ENCODE measurements around the gene TAF3.

DNA sequence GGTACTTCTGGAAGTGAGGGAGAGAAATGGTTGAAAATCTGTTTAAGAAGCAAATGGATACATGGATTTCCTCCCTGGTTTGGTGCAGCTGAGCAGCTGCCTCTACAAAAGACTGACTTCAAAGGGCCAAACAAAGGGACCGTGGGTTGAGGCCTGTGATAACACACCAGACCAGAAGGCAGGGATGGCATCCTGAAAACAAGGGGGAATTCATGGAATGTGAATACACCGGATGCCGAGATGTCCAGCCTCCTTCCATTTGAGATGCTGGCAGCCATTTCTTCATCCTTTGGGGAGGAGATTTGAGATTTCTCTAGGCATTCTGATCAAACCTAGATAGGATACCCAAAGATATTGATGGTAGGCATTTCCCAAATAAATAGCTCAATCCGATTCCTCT, 36.9 kb downstream of the TAF3 start:
- no peak for TF ChIP-seq GATA2 (IDR thresholded peaks at IDR 0.05; ENCODE audit: low read depth, low read length)
- no peak for TF ChIP-seq GATA3 (IDR thresholded peaks at IDR 0.05; ENCODE audit: low read depth, low read length)
